Activated CD4-positive, alpha-beta memory T cell treated with anti-CD3 and anti-CD28 coated beads, Interleukin-2, amount 10 ng/mL, durations not matched to agents 7 days and 5 days (primary cell): ENCODE data around the gene CD59. TPM values are rescaled to one million over a fixed set of nuclear protein-coding genes. Genes with fewer than 3 reads are reported as not detected.
"Not testable (repeated sequence)": the region's sequence is repeated elsewhere in the genome, so short reads cannot be mapped to it uniquely, and the experiment has no call there.

Experiments
- CTCF ChIA-PET: fragments of 350-600 bp; sonication (Branson Sonifier 250); formaldehyde crosslinking; loops from one replicate; lab custom pipeline; 2021; ENCODE audit warnings: antibody characterized with exemption, inconsistent platforms; lab: Charles Lee
- POLR2A ChIA-PET: fragments of 350-600 bp; sonication (Branson Sonifier 250); formaldehyde crosslinking; loops from one replicate; lab custom pipeline; 2021; ENCODE audit warnings: antibody characterized with exemption; lab: Charles Lee
- DNase-seq: peaks from one replicate; pipeline ENCODE4 v3.0.0-alpha.2; 2020
- H3K27ac Mint-ChIP-seq: one replicate; pipeline ENCODE4 v1.8.0; 2021; ENCODE audit warnings: mild to moderate bottlenecking, mixed read lengths
- H3K27me3 Mint-ChIP-seq: one replicate; pipeline ENCODE4 v1.8.0; 2021; ENCODE audit warnings: mixed read lengths
- H3K36me3 Mint-ChIP-seq: one replicate; pipeline ENCODE4 v1.8.0; 2021; ENCODE audit warnings: low read depth, mixed read lengths
- H3K4me1 Mint-ChIP-seq: one replicate; pipeline ENCODE4 v1.8.0; 2021; ENCODE audit warnings: mixed read lengths
- H3K4me3 Mint-ChIP-seq: one replicate; pipeline ENCODE4 v1.8.0; 2021; ENCODE audit warnings: mild to moderate bottlenecking, mixed read lengths
- H3K9me3 Mint-ChIP-seq: one replicate; pipeline ENCODE4 v1.8.0; 2021; ENCODE audit warnings: mixed read lengths
- total RNA-seq, 2 experiments: library from RNA; stranded (reverse); gene quantifications; one replicate each; pipeline ENCODE4 v1.2.3, GENCODE V29; 2021

CD59 gene
- total RNA-seq, 2 experiments from 2014 or later = 153 to 158 TPM

DNA sequence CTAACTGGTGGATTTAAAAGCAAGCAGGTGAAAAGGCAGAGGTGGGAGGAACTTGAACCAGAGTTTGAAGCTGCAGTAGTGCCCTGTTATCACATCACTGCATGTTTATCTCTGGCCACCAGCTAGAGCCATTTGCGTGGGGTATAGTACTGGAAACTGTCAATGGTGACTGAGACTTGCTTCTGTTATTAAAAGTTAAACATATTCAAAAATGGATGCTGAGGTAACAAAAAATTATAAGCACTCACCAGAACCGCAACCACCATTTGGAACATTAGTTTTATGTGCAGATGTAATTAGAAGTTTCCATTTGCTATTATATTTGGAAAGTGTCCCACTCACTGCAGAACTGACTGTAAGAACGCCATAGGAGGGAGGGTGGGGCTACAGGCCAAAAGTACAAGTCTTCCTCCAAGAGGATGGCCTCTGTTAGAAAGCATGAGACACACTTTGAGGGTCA, 1.2 kb upstream of the CD59 start:
- H3K27me3 Mint-ChIP-seq = no peaks in the 10 kb centered on the region
- CTCF ChIA-PET = interaction anchor here (1.0 to 4.2 kb wide), 2 partner anchors 21 to 104 kb away, joined by 3 to 22 read pairs; no protein-coding TSS in a partner anchor
- H3K4me1 Mint-ChIP-seq = peaks cover 28% of the 10 kb centered on the region
- peaks cover 22% of the 10 kb centered on the region for H3K36me3 Mint-ChIP-seq
- H3K9me3 Mint-ChIP-seq = no peaks in the 10 kb centered on the region
- H3K27ac Mint-ChIP-seq = no peak overlapping the region
- POLR2A ChIA-PET = interaction anchor here (0.9 to 5.0 kb wide), 11 partner anchors 12 to 426 kb away, joined by 3 to 30 read pairs (median 5); partner anchors contain the start of gene C11orf91
- no peak for DNase-seq
- no peak overlapping the region for H3K4me3 Mint-ChIP-seq

- ChIA-PET CTCF (interaction anchor here (0.8 to 4.2 kb wide), 4 partner anchors 11 to 34 kb away, joined by 3 to 22 read pairs (median 4); no protein-coding TSS in a partner anchor), POLR2A (interaction anchor here (0.6 to 5.0 kb wide), 15 partner anchors 10 to 574 kb away, joined by 3 to 30 read pairs (median 5); partner anchors contain the start of genes C11orf91, CSTF3 and FBXO3)
- Mint-ChIP-seq H3K9me3 (no peaks in the 10 kb centered on the region), H3K36me3 (peaks cover 26% of the 10 kb centered on the region), H3K4me1 (peaks cover 37% of the 10 kb centered on the region), H3K27ac (peak overlapping the region; percentile 81), H3K27me3 (no peaks in the 10 kb centered on the region), H3K4me3 (peak overlapping the region; percentile 83)
- DNase-seq = peak; percentile 67
Measured at GRCh38 chr11:33735271-33736147, 714 bp downstream of the CD59 start.

DNA sequence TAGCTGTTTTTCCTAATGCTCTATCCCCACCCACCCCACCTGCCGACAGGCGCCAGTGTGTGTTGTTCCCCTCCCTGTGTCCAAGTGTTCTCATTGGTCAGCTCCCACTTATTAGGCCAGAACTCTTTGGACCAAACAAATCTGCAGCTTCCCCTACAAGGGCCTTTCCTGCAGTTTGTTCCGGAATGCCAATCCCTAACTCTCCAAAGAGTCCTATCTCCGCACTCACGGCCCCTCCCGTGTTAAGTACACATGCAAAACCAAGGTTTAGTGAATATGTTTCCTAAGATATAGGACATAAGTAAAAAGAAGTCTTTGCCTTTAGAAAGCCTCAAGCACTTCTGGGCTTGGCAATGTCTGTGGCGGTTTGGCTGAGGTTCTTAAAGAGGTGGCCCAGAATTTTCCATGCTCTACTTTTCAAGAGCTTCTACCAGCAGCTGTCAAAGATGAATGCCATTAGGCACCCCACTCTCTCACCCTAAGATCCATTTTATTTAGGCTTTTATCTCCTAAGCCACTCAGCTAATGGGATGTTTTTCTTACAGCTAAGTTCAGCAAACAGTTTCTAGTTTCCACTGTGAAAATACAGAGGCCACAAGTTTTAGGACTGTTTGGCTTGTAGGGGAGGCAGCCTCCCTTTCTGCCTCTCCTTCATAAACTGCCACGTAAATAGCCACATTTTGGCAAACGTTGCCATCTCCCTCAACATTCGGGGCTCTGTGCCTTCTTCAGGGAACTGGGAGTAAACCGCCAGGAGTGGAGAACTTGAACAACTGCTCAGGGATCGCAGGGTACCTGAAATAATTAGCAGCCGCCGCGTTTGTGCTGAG, 1.6 kb downstream of the CD59 start:
- no peak for DNase-seq
- ChIA-PET CTCF (interaction anchor here (1.0 to 4.2 kb wide), 4 partner anchors 8 to 33 kb away, joined by 3 to 22 read pairs (median 6); no protein-coding TSS in a partner anchor), POLR2A (interaction anchor here (0.6 to 5.0 kb wide), 7 partner anchors 10 to 50 kb away, joined by 3 to 30 read pairs (median 8); partner anchors contain the start of genes C11orf91 and FBXO3)
- Mint-ChIP-seq H3K36me3 (peaks cover 30% of the 10 kb centered on the region), H3K4me1 (peaks cover 37% of the 10 kb centered on the region), H3K27me3 (no peaks in the 10 kb centered on the region), H3K9me3 (no peaks in the 10 kb centered on the region), H3K27ac (peak overlapping the region; percentile 81), H3K4me3 (peak overlapping the region; percentile 83)

GRCh38 chr11:33733980-33734379, 2.2 kb downstream of the CD59 start:
- POLR2A ChIA-PET = interaction anchor here (0.9 to 5.0 kb wide), 4 partner anchors 9 to 33 kb away, joined by 3 to 30 read pairs (median 26); partner anchors contain the start of gene C11orf91
- Mint-ChIP-seq H3K36me3 (peaks cover 34% of the 10 kb centered on the region), H3K9me3 (no peaks in the 10 kb centered on the region), H3K4me3 (peak overlapping the region; percentile 37), H3K4me1 (peaks cover 40% of the 10 kb centered on the region), H3K27me3 (no peaks in the 10 kb centered on the region), H3K27ac (no peak overlapping the region)
- no peak for DNase-seq
- CTCF ChIA-PET = interaction anchor here (1.0 to 4.2 kb wide), 3 partner anchors 8 to 25 kb away, joined by 3 to 22 read pairs (median 10); no protein-coding TSS in a partner anchor

DNA sequence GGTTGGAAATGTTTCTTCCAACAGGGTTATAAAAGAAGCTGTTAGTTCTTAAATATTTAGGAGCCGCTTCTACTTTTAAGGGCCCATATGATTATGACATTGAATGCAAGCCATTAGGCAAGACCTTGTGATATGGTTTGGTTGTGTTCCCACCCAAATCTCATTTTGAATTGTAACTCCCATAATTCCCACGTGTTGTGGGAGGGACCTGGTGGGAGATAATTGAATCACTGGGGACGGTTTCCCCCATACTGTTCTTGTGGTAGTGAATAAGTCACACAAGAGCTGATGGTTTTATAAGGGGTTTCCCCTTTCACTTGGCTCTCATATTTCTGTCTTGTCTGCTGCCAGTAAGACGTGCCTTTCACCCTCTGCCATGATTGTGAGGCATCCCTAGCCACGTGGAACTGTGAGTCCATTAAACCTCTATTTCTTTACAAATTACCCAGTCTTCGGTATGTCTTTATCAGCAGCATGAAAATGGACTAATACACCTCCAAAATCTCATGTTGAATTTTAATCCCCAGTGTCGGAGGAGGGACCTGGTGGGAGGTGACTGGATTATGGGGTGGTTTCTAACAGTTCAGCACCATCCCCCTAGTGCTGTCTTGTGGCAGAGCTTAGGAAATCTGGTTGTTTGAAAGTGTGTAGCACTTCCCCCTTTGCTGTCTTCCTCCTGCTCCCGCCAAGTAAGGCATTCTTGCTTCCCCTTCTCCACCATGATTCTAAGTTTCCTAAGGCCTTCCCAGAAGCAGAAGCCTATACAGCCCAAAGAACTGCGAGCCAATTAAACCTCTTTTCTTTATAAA, 4.3 kb downstream of the CD59 start:
- peaks cover 49% of the 10 kb centered on the region for H3K36me3 Mint-ChIP-seq
- DNase-seq = no peak
- H3K9me3 Mint-ChIP-seq = no peaks in the 10 kb centered on the region
- no peaks in the 10 kb centered on the region for H3K27me3 Mint-ChIP-seq
- ChIA-PET CTCF (interaction anchor here (1.0 to 1.3 kb wide), 2 partner anchors 11 to 15 kb away, joined by 3 to 6 read pairs; no protein-coding TSS in a partner anchor), POLR2A (interaction anchor here (1.1 kb wide), 1 partner anchor 26 kb away, joined by 3 read pairs; no protein-coding TSS in a partner anchor)
- H3K4me1 Mint-ChIP-seq = peaks cover 44% of the 10 kb centered on the region
- H3K4me3 Mint-ChIP-seq = no peak overlapping the region
- no peak overlapping the region for H3K27ac Mint-ChIP-seq

DNA sequence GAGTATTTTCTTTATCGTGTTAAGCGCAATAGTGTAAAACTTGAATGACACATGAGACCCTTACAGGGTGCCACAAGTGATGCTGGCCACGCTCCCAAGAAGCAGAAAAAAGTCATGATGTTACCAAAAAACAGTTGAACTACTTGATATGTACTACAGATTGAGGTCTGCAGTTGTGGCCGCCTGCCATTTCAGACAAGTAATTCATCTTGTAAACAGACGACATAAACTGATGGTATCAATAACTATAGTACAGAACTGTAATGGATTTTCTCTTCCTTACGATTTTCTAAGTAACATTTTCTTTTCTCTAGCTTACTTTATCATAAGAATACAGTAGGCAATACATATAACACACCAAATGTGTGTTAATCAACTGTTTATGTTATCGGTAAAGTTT, 5.5 kb downstream of the CD59 start:
- Mint-ChIP-seq H3K36me3 (peaks cover 59% of the 10 kb centered on the region), H3K4me1 (peaks cover 51% of the 10 kb centered on the region), H3K27me3 (no peaks in the 10 kb centered on the region), H3K9me3 (no peaks in the 10 kb centered on the region), H3K4me3 (no peak overlapping the region), H3K27ac (no peak overlapping the region)
- POLR2A ChIA-PET = interaction anchor here (1.1 kb wide), 1 partner anchor 25 kb away, joined by 3 read pairs; no protein-coding TSS in a partner anchor
- CTCF ChIA-PET = interaction anchor here (0.7 kb wide), 1 partner anchor 15 kb away, joined by 3 read pairs; no protein-coding TSS in a partner anchor
- DNase-seq = no peak

GRCh38 chr11:33729072-33729664, 7.1 kb downstream of the CD59 start:
- H3K27ac Mint-ChIP-seq, POLR2A ChIA-PET, DNase-seq, CTCF ChIA-PET, H3K4me3 Mint-ChIP-seq, H3K27me3 Mint-ChIP-seq, H3K9me3 Mint-ChIP-seq: not testable (repeated sequence)
- H3K36me3 Mint-ChIP-seq = peaks cover 55% of the 10 kb centered on the region
- H3K4me1 Mint-ChIP-seq = peaks cover 49% of the 10 kb centered on the region

- POLR2A ChIA-PET, H3K9me3 Mint-ChIP-seq, DNase-seq, H3K27me3 Mint-ChIP-seq, H3K27ac Mint-ChIP-seq, H3K4me3 Mint-ChIP-seq: not testable (repeated sequence)
- peaks cover 46% of the 10 kb centered on the region for H3K36me3 Mint-ChIP-seq
- peaks cover 52% of the 10 kb centered on the region for H3K4me1 Mint-ChIP-seq
- CTCF ChIA-PET = interaction anchor here (2.3 kb wide), 1 partner anchor 15 kb away, joined by 7 read pairs; no protein-coding TSS in a partner anchor
Measured at GRCh38 chr11:33727539-33727938, 8.7 kb downstream of the CD59 start.

- peaks cover 60% of the 10 kb centered on the region for H3K4me1 Mint-ChIP-seq
- H3K36me3 Mint-ChIP-seq = peaks cover 49% of the 10 kb centered on the region
- DNase-seq = no peak
- no peak overlapping the region for H3K27ac Mint-ChIP-seq
- H3K4me3 Mint-ChIP-seq = no peak overlapping the region
- CTCF ChIA-PET = interaction anchor here (2.3 kb wide), 1 partner anchor 17 kb away, joined by 7 read pairs; no protein-coding TSS in a partner anchor
- POLR2A ChIA-PET = interaction anchor here (3.0 kb wide), 1 partner anchor 10 kb away, joined by 25 read pairs; the partner anchor contains the start of gene CD59
- H3K27me3 Mint-ChIP-seq = no peaks in the 10 kb centered on the region
- no peaks in the 10 kb centered on the region for H3K9me3 Mint-ChIP-seq
Measured at GRCh38 chr11:33725496-33725895, 10.7 kb downstream of the CD59 start.

- peaks cover 52% of the 10 kb centered on the region for H3K36me3 Mint-ChIP-seq
- ChIA-PET POLR2A (interaction anchor here (1.6 to 3.0 kb wide), 2 partner anchors 8 to 11 kb away, joined by 6 to 25 read pairs; partner anchors contain the start of gene CD59), CTCF (interaction anchor here (1.6 kb wide), 1 partner anchor 18 kb away, joined by 9 read pairs; no protein-coding TSS in a partner anchor)
- no peaks in the 10 kb centered on the region for H3K9me3 Mint-ChIP-seq
- no peak for DNase-seq
- H3K4me1 Mint-ChIP-seq = peaks cover 66% of the 10 kb centered on the region
- no peak overlapping the region for H3K4me3 Mint-ChIP-seq
- no peak overlapping the region for H3K27ac Mint-ChIP-seq
- no peaks in the 10 kb centered on the region for H3K27me3 Mint-ChIP-seq
Measured at GRCh38 chr11:33724644-33725035, 11.6 kb downstream of the CD59 start.
